ENCODE measurements around the gene GMDS. TPM values are rescaled to one million over a fixed set of nuclear protein-coding genes. Genes with fewer than 3 reads are reported as not detected.

The GMDS gene
- total RNA-seq, 2 experiments from 2014 or later: 30.3 to 38.5 TPM

- Mint-ChIP-seq H3K27ac (no peak overlapping the region), H3K9me3 (ENCODE audit: insufficient read depth) (no peaks in the 10 kb centered on the region), H3K27me3 (ENCODE audit: low read depth) (no peaks in the 10 kb centered on the region), H3K4me1 (ENCODE audit: low read depth) (no peaks in the 10 kb centered on the region), H3K36me3 (ENCODE audit: low read depth) (no peaks in the 10 kb centered on the region), H3K4me3 (no peak overlapping the region)
- POLR2A ChIA-PET: no interaction called here
- CTCF ChIA-PET: interaction anchor here (1.0 to 1.1 kb wide), 3 partner anchors 17 to 525 kb away, joined by 3 read pairs; no protein-coding TSS in a partner anchor
- DNase-seq (no peak), ATAC-seq (no peak)
These were observed 124.5 kb downstream of the GMDS start for GRCh38 chr6:2120912-2121311.

GRCh38 chr6:2119275-2119674 is 126.1 kb downstream of the GMDS start:
- ChIA-PET CTCF (interaction anchor here (1.1 kb wide), 1 partner anchor 13 kb away, joined by 3 read pairs; no protein-coding TSS in a partner anchor), POLR2A (no interaction called here)
- no peaks in the 10 kb centered on the region for H3K36me3 Mint-ChIP-seq (ENCODE audit: low read depth)
- DNase-seq (no peak), ATAC-seq (no peak)
- H3K9me3 Mint-ChIP-seq (ENCODE audit: insufficient read depth): no peaks in the 10 kb centered on the region
- H3K27me3 Mint-ChIP-seq (ENCODE audit: low read depth): no peaks in the 10 kb centered on the region
- H3K4me1 Mint-ChIP-seq (ENCODE audit: low read depth): no peaks in the 10 kb centered on the region
- no peak overlapping the region for H3K27ac Mint-ChIP-seq
- H3K4me3 Mint-ChIP-seq: no peak overlapping the region

DNA sequence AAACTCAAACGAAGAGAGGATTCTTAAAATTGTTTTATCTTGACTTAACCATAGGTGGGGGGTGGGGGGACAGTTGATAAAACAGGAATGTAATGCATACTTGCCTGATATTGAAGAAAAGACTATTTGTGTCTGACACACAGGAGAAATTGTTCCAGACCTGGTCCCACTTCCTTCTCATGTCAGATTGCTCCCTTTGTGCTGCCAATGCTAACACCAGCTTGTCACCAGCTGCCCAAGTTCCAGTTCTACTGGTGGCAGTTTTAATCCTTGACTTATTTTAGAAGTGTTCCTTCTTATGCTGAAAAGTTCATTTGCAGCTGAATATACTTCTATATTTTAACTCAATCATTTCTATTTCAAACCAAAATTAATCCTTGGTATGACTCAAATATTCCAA is 127.3 kb downstream of the GMDS start:
- ATAC-seq (no peak), DNase-seq (no peak)
- H3K27me3 Mint-ChIP-seq (ENCODE audit: low read depth): no peaks in the 10 kb centered on the region

DNA sequence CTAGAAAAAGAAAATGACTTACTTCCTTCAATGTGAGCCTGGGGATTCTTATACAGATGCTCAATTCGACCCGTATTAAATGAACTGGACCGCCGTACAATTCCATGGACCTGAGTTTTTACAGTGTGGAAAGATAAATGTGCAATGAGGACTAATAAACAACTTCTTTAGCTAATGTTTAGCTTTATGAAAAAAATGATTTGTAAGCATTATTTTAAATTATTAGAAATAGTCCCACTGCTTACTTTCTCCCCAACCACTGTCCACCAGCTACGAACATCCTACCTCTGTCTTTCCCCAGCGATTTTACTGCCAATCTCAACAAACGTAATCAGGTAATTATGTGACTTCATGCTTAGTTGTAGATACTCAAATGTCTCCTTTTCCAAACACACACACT is 128.0 kb downstream of the GMDS start:
- no peak for ATAC-seq
- DNase-seq: no peak
- no peaks in the 10 kb centered on the region for H3K27me3 Mint-ChIP-seq (ENCODE audit: low read depth)
- no peaks in the 10 kb centered on the region for H3K9me3 Mint-ChIP-seq (ENCODE audit: insufficient read depth)
- H3K36me3 Mint-ChIP-seq (ENCODE audit: low read depth): peaks cover 2% of the 10 kb centered on the region
- no peak overlapping the region for H3K27ac Mint-ChIP-seq
- ChIA-PET POLR2A (no interaction called here), CTCF (no interaction called here)
- H3K4me3 Mint-ChIP-seq: no peak overlapping the region
- H3K4me1 Mint-ChIP-seq (ENCODE audit: low read depth): no peaks in the 10 kb centered on the region

More for the DNA sequence above, 127.3 kb downstream of the GMDS start:
- ChIA-PET CTCF (no interaction called here), POLR2A (no interaction called here)
- Mint-ChIP-seq H3K9me3 (ENCODE audit: insufficient read depth) (no peaks in the 10 kb centered on the region), H3K36me3 (ENCODE audit: low read depth) (peaks cover 2% of the 10 kb centered on the region), H3K27ac (no peak overlapping the region), H3K4me3 (no peak overlapping the region), H3K4me1 (ENCODE audit: low read depth) (no peaks in the 10 kb centered on the region)

DNA sequence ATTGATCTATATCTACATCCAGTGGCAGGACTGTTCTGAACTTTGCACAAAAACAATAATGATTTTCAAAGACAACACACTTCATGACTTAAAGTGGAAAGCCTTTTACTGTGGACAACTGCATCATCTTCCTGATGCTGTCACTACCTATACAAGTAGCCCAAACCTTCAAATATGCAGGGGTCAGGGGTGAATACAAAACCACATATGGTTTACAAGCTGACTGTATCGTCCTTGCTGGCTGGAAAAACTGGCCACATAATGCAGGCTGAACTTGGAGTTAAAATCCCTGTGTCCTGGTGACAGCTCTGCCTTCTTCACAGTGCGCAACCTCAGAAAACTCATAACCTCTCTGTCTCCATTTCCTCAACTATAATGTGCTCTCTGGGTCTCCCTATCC is 128.9 kb downstream of the GMDS start:
- ATAC-seq (no peak), DNase-seq (no peak)
- Mint-ChIP-seq H3K4me1 (ENCODE audit: low read depth) (peaks cover 3% of the 10 kb centered on the region), H3K27ac (no peak overlapping the region), H3K9me3 (ENCODE audit: insufficient read depth) (no peaks in the 10 kb centered on the region), H3K4me3 (no peak overlapping the region), H3K27me3 (ENCODE audit: low read depth) (no peaks in the 10 kb centered on the region), H3K36me3 (ENCODE audit: low read depth) (peaks cover 2% of the 10 kb centered on the region)
- CTCF ChIA-PET: no interaction called here
- POLR2A ChIA-PET: no interaction called here

DNA sequence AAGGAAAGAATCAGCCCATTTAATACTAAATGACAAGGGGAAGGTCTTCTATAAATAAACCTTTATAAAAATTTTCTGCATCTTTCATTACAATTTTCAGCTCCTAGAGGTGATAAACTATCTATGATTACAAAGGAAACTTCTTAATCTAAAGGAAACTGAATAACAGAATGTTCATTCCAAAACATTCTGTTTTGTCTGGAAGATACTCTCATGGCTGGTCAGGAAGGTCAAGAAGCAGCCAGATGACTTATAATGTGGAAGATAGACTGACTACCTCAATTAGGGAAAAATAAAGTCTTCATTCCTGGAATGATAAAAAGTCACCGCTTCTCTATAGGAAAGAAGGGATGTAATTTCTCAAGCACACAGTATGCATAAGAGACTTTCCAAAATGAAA is 131.3 kb downstream of the GMDS start:
- Mint-ChIP-seq H3K9me3 (ENCODE audit: insufficient read depth) (no peaks in the 10 kb centered on the region), H3K27ac (no peak overlapping the region), H3K27me3 (ENCODE audit: low read depth) (no peaks in the 10 kb centered on the region), H3K36me3 (ENCODE audit: low read depth) (peaks cover 8% of the 10 kb centered on the region), H3K4me1 (ENCODE audit: low read depth) (peaks cover 15% of the 10 kb centered on the region), H3K4me3 (no peak overlapping the region)
- ChIA-PET CTCF (interaction anchor here (2.5 kb wide), 1 partner anchor 10 kb away, joined by 9 read pairs; no protein-coding TSS in a partner anchor), POLR2A (no interaction called here)
- no peak for DNase-seq
- ATAC-seq: no peak

DNA sequence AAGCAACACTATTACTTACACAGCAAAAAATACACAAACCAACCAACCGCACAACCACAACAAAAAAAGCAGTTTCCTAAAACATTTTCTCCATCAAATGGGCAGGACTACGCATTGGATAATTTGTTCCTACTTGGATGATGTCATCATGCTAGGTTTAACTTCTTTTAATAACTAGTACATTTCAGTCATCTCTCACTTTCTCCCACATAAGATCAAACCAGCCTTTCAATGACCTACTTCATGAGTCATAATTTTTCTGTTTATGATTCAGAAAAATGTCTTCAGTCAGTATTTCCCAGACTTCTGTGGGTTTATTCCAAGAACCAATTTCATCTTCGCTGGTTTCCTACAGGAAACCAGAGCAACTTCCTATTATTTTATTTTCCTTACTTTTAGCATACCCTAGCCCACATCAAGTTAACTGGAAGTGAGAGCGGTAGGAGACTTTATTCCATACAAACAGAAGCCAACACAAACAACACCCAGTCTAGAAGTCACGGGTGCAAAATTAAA is 134.2 kb downstream of the GMDS start:
- no peak for DNase-seq
- no peaks in the 10 kb centered on the region for H3K27me3 Mint-ChIP-seq (ENCODE audit: low read depth)
- H3K4me3 Mint-ChIP-seq: peak overlapping the region; percentile 63
- ChIA-PET CTCF (interaction anchor here (0.9 to 1.1 kb wide), 3 partner anchors 13 to 506 kb away, joined by 3 to 4 read pairs (median 3); no protein-coding TSS in a partner anchor), POLR2A (no interaction called here)
- no peaks in the 10 kb centered on the region for H3K9me3 Mint-ChIP-seq (ENCODE audit: insufficient read depth)
- peaks cover 8% of the 10 kb centered on the region for H3K36me3 Mint-ChIP-seq (ENCODE audit: low read depth)
- H3K27ac Mint-ChIP-seq: peak overlapping the region; percentile 46
- peak; percentile 42 for ATAC-seq
- peaks cover 15% of the 10 kb centered on the region for H3K4me1 Mint-ChIP-seq (ENCODE audit: low read depth)

DNA sequence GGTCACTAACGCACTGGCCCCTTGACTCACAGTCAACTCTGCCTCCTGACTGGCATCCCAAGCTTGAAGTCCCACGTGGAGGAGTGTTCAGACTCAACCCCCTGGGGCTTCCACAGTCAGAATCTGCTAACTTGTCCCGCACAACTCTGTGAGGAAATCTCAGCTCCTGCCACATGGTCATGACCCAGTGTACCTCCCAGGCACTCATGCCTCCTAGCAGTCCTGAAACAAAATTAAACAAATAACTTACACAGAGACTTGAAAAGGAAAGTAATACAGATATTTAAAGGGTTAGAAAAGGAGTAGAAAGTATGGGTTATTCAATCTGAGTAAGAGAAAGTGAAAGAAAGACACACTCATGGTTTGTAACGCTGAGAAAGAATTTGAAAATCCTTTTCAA is 134.9 kb downstream of the GMDS start:
- Mint-ChIP-seq H3K36me3 (ENCODE audit: low read depth) (peaks cover 8% of the 10 kb centered on the region), H3K4me3 (peak overlapping the region; percentile 63), H3K4me1 (ENCODE audit: low read depth) (peaks cover 15% of the 10 kb centered on the region), H3K9me3 (ENCODE audit: insufficient read depth) (no peaks in the 10 kb centered on the region), H3K27ac (no peak overlapping the region), H3K27me3 (ENCODE audit: low read depth) (no peaks in the 10 kb centered on the region)
- ChIA-PET POLR2A (interaction anchor here (0.7 kb wide), 1 partner anchor 28 kb away, joined by 3 read pairs; no protein-coding TSS in a partner anchor), CTCF (interaction anchor here (0.9 to 1.3 kb wide), 3 partner anchors 13 to 243 kb away, joined by 3 to 4 read pairs (median 3); no protein-coding TSS in a partner anchor)
- ATAC-seq: peak; percentile 30
- DNase-seq: no peak

GRCh38 chr6:2109796-2110195 is 135.6 kb downstream of the GMDS start:
- CTCF ChIA-PET: interaction anchor here (1.1 to 1.3 kb wide), 2 partner anchors 12 to 41 kb away, joined by 3 read pairs; no protein-coding TSS in a partner anchor
- H3K4me3 Mint-ChIP-seq: no peak overlapping the region
- DNase-seq: no peak
- H3K4me1 Mint-ChIP-seq (ENCODE audit: low read depth): peaks cover 15% of the 10 kb centered on the region
- H3K27me3 Mint-ChIP-seq (ENCODE audit: low read depth): no peaks in the 10 kb centered on the region
- POLR2A ChIA-PET: interaction anchor here (0.7 kb wide), 1 partner anchor 28 kb away, joined by 3 read pairs; no protein-coding TSS in a partner anchor
- H3K9me3 Mint-ChIP-seq (ENCODE audit: insufficient read depth): no peaks in the 10 kb centered on the region
- no peak for ATAC-seq
- no peak overlapping the region for H3K27ac Mint-ChIP-seq
- H3K36me3 Mint-ChIP-seq (ENCODE audit: low read depth): peaks cover 8% of the 10 kb centered on the region

DNA sequence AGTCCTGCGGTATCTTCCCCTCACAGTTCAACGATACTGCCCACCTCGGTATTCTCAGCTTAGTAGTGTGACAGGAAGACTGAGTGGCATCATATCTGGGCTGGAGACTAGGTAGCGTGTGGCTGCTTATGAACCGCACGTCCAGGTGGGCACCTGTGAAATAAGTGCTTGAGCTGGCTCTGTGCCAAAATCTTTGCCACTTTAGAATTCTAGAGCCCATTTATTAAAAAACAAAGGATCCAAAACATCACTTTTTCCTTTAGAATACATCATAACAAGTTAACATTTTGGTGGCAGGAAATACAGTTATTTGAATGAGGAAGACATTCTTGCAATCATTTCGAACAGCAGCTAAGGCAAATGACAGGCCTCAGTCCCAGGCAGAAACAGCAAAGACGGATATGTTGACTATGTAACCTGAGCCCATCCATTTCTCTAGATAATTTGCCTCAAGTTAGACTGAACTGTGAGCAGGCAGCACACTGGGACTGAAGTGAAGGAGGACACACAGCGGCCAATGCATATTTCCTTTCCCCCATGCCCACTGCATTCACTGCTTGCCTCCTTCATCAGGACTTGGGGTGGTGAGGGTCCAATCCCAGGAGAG is 136.6 kb downstream of the GMDS start:
- no peaks in the 10 kb centered on the region for H3K9me3 Mint-ChIP-seq (ENCODE audit: insufficient read depth)
- no peaks in the 10 kb centered on the region for H3K27me3 Mint-ChIP-seq (ENCODE audit: low read depth)
- no peak for DNase-seq
- peaks cover 7% of the 10 kb centered on the region for H3K36me3 Mint-ChIP-seq (ENCODE audit: low read depth)
- H3K4me1 Mint-ChIP-seq (ENCODE audit: low read depth): peaks cover 15% of the 10 kb centered on the region
- POLR2A ChIA-PET: no interaction called here
- CTCF ChIA-PET: interaction anchor here (1.0 kb wide), 1 partner anchor 245 kb away, joined by 3 read pairs; no protein-coding TSS in a partner anchor
- H3K27ac Mint-ChIP-seq: no peak overlapping the region
- no peak overlapping the region for H3K4me3 Mint-ChIP-seq
- no peak for ATAC-seq

- DNase-seq (no peak), ATAC-seq (no peak)
- Mint-ChIP-seq H3K9me3 (ENCODE audit: insufficient read depth) (no peaks in the 10 kb centered on the region), H3K4me1 (ENCODE audit: low read depth) (no peaks in the 10 kb centered on the region), H3K27me3 (ENCODE audit: low read depth) (no peaks in the 10 kb centered on the region), H3K4me3 (no peak overlapping the region), H3K27ac (no peak overlapping the region), H3K36me3 (ENCODE audit: low read depth) (no peaks in the 10 kb centered on the region)
- POLR2A ChIA-PET: no interaction called here
- CTCF ChIA-PET: interaction anchor here (0.6 to 1.9 kb wide), 21 partner anchors 9 to 509 kb away, joined by 3 to 19 read pairs (median 4); no protein-coding TSS in a partner anchor
These were observed 140.9 kb downstream of the GMDS start for GRCh38 chr6:2104524-2104880.

GRCh38 chr6:2103765-2104523 is 141.5 kb downstream of the GMDS start:
- POLR2A ChIA-PET: no interaction called here
- no peaks in the 10 kb centered on the region for H3K27me3 Mint-ChIP-seq (ENCODE audit: low read depth)
- no peak overlapping the region for H3K4me3 Mint-ChIP-seq
- CTCF ChIA-PET: interaction anchor here (0.6 to 1.9 kb wide), 25 partner anchors 9 to 508 kb away, joined by 3 to 19 read pairs (median 3); no protein-coding TSS in a partner anchor
- no peaks in the 10 kb centered on the region for H3K4me1 Mint-ChIP-seq (ENCODE audit: low read depth)
- no peak overlapping the region for H3K27ac Mint-ChIP-seq
- H3K36me3 Mint-ChIP-seq (ENCODE audit: low read depth): no peaks in the 10 kb centered on the region
- H3K9me3 Mint-ChIP-seq (ENCODE audit: insufficient read depth): no peaks in the 10 kb centered on the region
- DNase-seq: no peak
- peak; percentile 57 for ATAC-seq

All from activated CD8-positive, alpha-beta T cell treated with anti-CD3 and anti-CD28 coated beads, Interleukin-2, amount 10 ng/mL, durations not matched to agents 7 days and 5 days (primary cell).